Measurements from ENCODE around the gene CACNA1C.

Gene CACNA1C

DNA sequence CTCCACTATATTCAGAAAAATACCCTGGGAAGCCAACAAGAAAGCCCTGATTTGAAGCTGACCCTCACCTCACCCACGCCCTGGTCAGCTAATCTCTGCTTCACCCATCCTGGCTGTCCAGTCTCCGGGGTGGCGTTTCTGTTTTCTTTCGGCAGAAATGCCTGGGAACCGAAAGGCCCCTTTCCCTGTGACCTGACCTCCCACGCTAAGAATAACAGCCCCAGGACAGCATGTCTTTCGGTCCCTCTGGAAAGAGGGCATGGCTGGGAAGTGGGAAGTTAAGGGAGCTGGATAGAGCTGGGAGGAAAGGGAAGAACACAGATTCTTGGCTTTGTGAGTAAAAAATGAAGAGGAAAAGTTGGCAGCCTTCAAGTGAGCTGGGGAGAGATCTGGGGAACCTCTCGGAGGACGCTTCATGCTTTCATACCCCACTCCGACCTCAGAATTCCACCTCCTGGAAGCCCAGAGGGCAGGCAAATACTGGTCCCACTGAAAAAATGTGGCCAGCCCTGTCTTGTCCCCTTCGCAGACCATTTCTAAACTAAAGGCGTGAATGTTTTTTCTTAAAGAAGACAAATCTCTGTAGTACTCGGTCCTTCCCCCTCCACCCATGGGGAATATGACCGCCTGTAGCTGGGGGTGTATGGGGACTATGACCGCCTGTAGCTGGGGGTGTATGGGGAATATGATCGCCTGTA, 579.0 kb downstream of the CACNA1C start:
- DNase-seq (ENCODE audit: low read depth): no peak

GRCh38 chr12:2633176-2633824, 580.5 kb downstream of the CACNA1C start:
- DNase-seq (ENCODE audit: low read depth): no peak

DNA sequence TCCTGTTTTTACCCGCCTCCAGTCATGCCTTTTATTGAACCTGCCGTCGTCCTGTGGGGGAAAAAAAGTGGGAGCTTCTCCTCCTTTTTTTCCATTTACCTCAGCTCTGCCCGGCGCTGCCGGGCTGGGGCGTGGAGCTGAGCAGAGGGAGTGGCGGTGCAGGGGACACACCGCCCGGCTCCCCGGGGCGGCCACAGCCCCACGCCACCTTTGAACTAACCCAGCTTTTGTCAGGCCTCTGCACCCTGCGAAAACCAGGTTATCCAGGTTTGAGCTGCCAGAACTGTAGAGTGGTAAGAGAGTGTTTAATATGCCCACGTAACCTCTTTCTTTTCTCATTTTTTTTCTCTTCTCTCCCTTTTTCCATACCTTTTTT, 581.0 kb downstream of the CACNA1C start:
- no peak for DNase-seq (ENCODE audit: low read depth)

DNA sequence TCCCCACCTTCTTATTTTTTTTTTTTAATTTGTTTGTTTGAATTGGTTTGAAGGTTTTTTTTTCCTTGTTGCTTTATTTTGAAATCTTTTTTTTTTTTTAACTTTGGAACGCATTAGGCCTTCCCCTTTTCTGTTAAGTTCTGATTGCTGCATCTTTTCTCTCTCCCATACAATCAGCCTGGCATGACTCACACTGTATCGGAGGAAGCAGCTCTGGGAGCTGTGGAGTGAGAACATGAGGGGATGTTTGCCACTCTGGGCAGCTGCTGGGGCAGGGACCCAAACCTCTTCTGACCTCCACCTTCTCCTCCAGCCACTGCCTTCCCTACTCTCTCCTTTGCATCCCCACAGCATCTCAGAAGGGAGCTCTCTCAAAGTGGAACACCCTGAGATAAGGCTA, 581.7 kb downstream of the CACNA1C start:
- DNase-seq (ENCODE audit: low read depth): peak; percentile 6

GRCh38 chr12:2636741-2637340, 584.1 kb downstream of the CACNA1C start:
- DNase-seq (ENCODE audit: low read depth): no peak

DNA sequence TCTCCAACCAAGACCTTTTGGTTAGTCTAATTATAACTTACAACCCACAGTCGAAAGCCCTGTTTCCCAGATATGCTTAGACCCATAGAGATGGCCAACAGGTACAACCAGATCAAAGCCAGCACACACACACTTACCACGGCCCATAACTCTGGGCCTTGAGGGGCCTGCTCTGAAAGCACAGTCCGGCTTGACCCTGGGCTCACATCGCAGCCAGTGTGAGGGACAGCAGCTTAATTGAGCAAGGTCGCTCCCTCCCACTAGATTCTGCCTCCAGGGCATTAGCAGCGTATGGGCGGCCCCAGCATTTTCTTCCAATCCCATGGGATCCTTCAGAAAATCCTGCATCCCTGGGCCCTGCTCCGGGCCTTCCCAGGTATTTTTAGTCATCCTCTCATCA, 584.6 kb downstream of the CACNA1C start:
- no peak for DNase-seq (ENCODE audit: low read depth)

DNA sequence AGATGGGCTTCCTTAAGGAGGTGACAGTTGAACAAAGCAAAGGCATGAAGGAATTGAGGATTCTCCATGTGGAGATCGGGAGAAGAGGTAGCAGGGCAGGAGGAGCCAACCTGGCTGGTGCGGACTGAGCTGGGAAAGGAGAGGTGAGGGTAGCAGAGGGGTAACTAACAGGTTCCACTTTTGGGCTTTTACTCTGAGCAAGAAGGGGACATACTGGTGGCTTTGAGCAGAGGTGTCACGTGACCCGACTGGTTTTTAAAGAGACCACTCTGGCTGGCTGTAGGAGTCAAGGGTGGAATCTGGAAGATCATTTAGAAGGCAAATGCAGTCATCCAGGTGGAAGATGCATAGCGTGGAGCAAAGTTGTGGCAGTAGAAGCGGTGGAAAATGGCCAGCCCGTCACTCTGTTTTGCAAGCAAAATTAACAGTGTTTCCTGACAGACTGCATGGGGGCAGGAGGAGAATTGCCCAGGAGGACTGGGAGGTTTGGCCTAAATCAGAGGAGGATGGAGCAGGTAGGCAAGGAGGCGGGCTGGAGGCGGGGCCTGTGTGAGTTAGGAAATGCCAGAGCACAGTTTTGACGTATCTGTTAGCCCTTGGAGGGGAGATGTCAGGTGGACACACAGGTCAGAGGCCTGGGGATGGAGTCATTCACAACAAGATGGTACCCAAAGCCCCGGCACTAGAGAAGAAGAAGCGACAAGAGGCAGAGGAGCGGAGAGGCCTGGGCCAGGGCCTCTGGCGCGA, 585.7 kb downstream of the CACNA1C start:
- no peak for DNase-seq (ENCODE audit: low read depth)

- no peak for DNase-seq (ENCODE audit: low read depth)
Observed at GRCh38 chr12:2639020-2639298, 586.2 kb downstream of the CACNA1C start.

GRCh38 chr12:2640281-2640680, 587.5 kb downstream of the CACNA1C start:
- DNase-seq (ENCODE audit: low read depth): no peak

- DNase-seq (ENCODE audit: low read depth): peak; percentile 97
Observed at GRCh38 chr12:2640709-2641108, 587.9 kb downstream of the CACNA1C start.

DNA sequence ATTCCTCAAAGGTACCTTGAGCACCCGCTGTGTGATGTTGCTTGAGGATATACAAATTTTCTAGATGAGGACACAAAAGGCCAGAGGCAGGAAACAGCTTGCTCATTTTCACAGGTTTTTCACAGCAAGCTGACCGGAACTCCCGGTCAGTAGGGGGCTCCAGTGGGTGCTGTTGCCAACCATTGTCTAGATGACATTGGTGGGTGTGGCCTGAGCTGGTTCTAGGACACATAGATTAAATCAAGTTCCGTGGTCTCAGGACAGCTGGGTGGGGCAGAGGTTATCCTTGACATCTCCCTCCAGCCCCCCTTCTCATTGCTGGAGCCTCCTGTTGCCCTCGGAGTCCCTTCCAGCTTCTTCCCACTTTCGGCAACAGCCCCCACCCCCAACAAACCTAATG, 588.4 kb downstream of the CACNA1C start:
- DNase-seq (ENCODE audit: low read depth): peak; percentile 58

DNA sequence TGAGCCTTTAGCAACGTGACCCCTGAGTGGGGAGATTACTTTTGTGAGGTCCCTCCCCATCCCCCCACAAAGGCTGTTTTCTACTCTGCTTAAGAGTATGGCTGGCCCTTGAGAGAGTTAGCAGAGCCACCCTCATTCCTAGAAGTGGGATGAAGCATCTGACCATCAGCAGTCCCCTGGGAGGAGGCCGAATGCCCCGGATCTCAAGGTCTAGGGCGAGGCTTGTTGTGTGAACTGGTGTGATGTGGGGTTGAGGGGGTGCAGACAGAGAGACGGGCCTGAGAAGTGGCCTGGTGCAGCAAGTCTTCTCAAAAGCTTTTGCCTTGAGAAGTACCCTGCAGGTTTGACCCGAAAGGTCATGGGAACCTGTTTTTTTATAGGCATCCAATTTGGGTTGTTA, 589.0 kb downstream of the CACNA1C start:
- DNase-seq (ENCODE audit: low read depth): no peak

DNA sequence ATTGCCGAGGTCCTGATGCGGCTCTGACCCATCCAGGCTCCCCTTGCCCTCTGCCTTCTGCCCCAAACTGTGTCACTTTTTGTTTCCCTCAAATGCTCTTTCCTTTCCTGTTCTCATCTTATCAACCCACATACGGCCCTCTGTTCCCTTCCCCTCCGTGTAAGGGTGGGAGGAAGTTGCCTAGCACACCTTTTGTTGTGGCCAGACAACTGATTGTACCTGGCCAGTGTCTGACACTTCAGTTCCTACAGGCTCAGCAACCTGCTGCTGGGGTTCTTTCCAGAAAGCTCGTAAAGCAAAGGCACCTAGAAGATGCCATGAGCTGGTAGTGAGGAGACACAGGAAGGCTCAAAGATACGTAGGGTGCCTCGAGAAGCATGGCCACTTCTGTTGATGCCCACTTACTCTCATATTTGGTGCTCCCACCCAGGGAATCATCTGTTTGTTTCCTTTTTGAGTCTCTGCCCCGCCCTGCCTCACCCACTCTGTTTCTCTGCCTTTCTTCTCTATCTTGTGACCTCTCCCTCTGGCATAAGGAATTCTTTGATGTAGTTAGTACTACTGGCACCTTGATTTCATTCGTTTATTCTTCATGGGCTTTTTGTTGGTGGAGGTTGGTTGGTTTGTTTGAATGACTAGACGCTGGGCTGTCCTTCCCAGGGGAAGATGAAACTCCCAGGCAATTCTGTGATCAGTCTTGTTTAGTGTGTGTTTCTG, 589.5 kb downstream of the CACNA1C start:
- no peak for DNase-seq (ENCODE audit: low read depth)

- no peak for DNase-seq (ENCODE audit: low read depth)
Observed at GRCh38 chr12:2642896-2643425, 590.2 kb downstream of the CACNA1C start.

DNA sequence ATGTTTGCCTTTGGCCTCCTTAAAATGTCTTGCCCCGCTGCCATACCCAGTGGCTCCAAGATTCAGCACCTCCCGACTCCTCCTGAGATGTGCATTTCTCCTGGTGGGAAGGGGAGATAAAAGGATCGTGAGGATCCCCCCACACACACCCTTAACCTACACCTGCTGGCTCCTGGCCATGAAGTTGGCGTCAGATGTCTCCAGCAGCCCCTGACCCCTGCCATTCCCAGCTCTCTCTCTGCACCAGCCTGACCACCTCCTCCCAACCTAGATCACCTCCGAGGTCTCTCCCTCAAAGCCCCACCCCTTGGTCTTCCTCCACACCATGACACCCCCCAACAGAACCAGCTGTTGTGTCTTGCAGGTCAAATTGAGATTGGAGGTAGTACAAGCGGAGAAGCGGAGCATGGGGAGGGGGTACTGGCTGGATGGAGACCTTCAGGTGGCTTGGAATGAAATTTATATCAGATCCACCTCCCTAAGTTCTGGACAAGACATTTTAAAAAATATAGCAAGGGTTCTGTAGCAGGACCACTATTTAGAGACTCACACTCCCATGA, 590.9 kb downstream of the CACNA1C start:
- no peak for DNase-seq (ENCODE audit: low read depth)

DNA sequence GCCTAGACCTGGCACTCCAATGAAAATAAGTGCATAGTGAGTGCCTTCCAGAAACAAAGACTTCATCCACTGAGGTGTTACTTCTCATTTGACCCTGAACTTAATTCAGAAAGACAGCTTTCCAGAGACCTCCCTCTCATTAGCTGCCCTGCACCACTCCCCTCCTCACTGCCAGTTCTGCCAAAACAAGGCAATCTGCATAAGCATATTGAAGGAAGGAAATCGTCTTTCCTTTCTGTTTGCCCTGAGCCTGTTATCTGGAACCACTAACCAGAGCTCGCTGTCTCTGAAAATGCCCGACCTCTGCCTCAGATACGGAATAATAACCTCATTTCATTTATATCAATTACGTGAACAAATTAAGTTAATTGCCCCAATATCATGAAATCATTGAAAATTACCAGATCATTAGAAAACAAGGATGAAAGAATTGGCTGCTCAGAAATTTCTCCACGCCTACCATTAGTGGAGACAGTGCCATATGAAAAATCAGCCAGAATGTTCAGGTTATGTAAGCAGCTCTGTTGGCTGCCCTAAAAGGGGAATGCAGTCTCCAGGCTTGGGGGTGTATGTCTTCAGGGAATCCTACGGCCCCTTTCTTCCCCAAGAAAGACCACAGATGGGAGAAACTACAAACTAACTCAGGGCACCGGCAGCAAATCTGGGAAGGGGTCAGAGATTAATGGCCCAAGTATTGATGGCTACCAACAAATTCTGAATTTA, 592.1 kb downstream of the CACNA1C start:
- no peak for DNase-seq (ENCODE audit: low read depth)

- no peak for DNase-seq (ENCODE audit: low read depth)
Observed at GRCh38 chr12:2645460-2645859, 592.7 kb downstream of the CACNA1C start.

- DNase-seq (ENCODE audit: low read depth): no peak
Observed at GRCh38 chr12:2646341-2646740, 593.6 kb downstream of the CACNA1C start.

DNA sequence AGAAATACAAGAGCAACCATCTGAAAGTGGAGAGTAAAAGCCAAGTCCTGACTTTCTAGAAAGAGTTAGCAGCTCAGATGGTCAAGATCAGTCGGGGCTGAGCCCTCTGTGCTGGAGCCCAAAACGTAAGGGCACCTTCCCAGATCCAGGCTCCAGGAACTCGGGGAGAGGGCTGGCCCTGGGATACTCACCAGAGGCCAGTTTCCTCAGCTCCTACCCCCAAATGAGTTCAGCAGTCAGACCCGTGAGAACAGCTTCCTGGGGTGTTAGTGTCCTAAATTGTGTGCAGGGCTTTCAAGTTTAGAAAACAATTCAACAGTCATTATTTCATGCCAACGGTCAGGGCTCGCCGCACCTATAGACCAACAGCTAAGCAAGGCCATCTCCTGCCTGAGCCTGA, 594.4 kb downstream of the CACNA1C start:
- DNase-seq (ENCODE audit: low read depth): no peak

GRCh38 chr12:2648406-2648805, 595.6 kb downstream of the CACNA1C start:
- DNase-seq (ENCODE audit: low read depth): no peak
